NCI-H2227 treated with DMSO at 0.1 percent for 48 hours (cell line): ENCODE measurements around the gene IFT57.

Source experiments
- DNase-seq: peaks from one replicate; lab custom pipeline; 2025; lab: John Stamatoyannopoulos, UW

Gene IFT57

GRCh38 chr3:108219336-108219735 is 2.9 kb downstream of the IFT57 start:
- no peak for DNase-seq

- no peak for DNase-seq
Measured at GRCh38 chr3:108218811-108219210, 3.4 kb downstream of the IFT57 start.

GRCh38 chr3:108215871-108216270 is 6.4 kb downstream of the IFT57 start:
- DNase-seq = no peak

- no peak for DNase-seq
Measured at GRCh38 chr3:108209579-108209978, 12.6 kb downstream of the IFT57 start.

GRCh38 chr3:108208831-108209230 is 13.4 kb downstream of the IFT57 start:
- no peak for DNase-seq

GRCh38 chr3:108202834-108203233 is 19.4 kb downstream of the IFT57 start:
- no peak for DNase-seq

- DNase-seq = no peak
Measured at GRCh38 chr3:108202080-108202479, 20.1 kb downstream of the IFT57 start.

- DNase-seq = no peak
Measured at GRCh38 chr3:108201258-108201657, 21.0 kb downstream of the IFT57 start.

GRCh38 chr3:108200578-108200977 is 21.6 kb downstream of the IFT57 start:
- DNase-seq = no peak

GRCh38 chr3:108200024-108200423 is 22.2 kb downstream of the IFT57 start:
- DNase-seq = no peak

GRCh38 chr3:108191394-108191793 is 30.8 kb downstream of the IFT57 start:
- DNase-seq = no peak

GRCh38 chr3:108190346-108190745 is 31.9 kb downstream of the IFT57 start:
- no peak for DNase-seq

- DNase-seq = no peak
Measured at GRCh38 chr3:108189440-108189839, 32.8 kb downstream of the IFT57 start.

- DNase-seq = no peak
Measured at GRCh38 chr3:108185536-108185935, 36.7 kb downstream of the IFT57 start.

- DNase-seq = no peak
Measured at GRCh38 chr3:108184824-108185223, 37.4 kb downstream of the IFT57 start.

- DNase-seq = no peak
Measured at GRCh38 chr3:108183971-108184370, 38.3 kb downstream of the IFT57 start.

GRCh38 chr3:108183181-108183580 is 39.0 kb downstream of the IFT57 start:
- no peak for DNase-seq

- DNase-seq = no peak
Measured at GRCh38 chr3:108182339-108182738, 39.9 kb downstream of the IFT57 start.

- DNase-seq = no peak
Measured at GRCh38 chr3:108181172-108181571, 41.1 kb downstream of the IFT57 start.

GRCh38 chr3:108180194-108180593 is 42.0 kb downstream of the IFT57 start:
- no peak for DNase-seq

- DNase-seq = no peak
Measured at GRCh38 chr3:108178676-108179075, 43.5 kb downstream of the IFT57 start.

- DNase-seq = no peak
Measured at GRCh38 chr3:108177536-108177935, 44.7 kb downstream of the IFT57 start.

- no peak for DNase-seq
Measured at GRCh38 chr3:108175352-108175751, 46.9 kb downstream of the IFT57 start.

- DNase-seq = no peak
Measured at GRCh38 chr3:108171106-108171505, 51.1 kb downstream of the IFT57 start.

GRCh38 chr3:108164391-108164790 is 57.8 kb downstream of the IFT57 start:
- no peak for DNase-seq
